Measurements from ENCODE around the gene TGFBRAP1. TPM values are rescaled to one million over a fixed set of nuclear protein-coding genes. Genes with fewer than 3 reads are reported as not detected.

Gene TGFBRAP1
- total and polyA plus RNA-seq, 9 of the 15 experiments (the other 6 are each of a cell fraction or from before 2014, with no cell fraction given) = 3.7 to 18.0 (median 11.0) TPM

GRCh38 chr2:105369777-105370690 lies 40.5 kb upstream of the TGFBRAP1 start (continued):
- TF ChIP-seq REST (IDR thresholded peaks at IDR 0.05; ENCODE audit: borderline replicate concordance) (peak; percentile 91), REST (CRISPR knock-in tag; IDR thresholded peaks at IDR 0.05; ENCODE audit: low read depth) (no peak), CXXC5 (CRISPR knock-in tag; IDR thresholded peaks at IDR 0.05) (peak; percentile 47), SMARCB1 (IDR thresholded peaks at IDR 0.05; ENCODE audit: insufficient read length, low read depth) (no peak), LEF1 (IDR thresholded peaks at IDR 0.05) (no peak), NCOA4 (IDR thresholded peaks at IDR 0.05; ENCODE audit: partially characterized antibody) (no peak), ADNP (tag; IDR thresholded peaks at IDR 0.05) (no peak), ARHGAP35 (IDR thresholded peaks at IDR 0.05; ENCODE audit: partially characterized antibody) (no peak), NR3C1 (CRISPR knock-in tag; IDR thresholded peaks at IDR 0.05) (no peak), ZNF12 (CRISPR knock-in tag; IDR thresholded peaks at IDR 0.05) (no peak), RNF219 (CRISPR knock-in tag; IDR thresholded peaks at IDR 0.05) (no peak), CC2D1A (IDR thresholded peaks at IDR 0.05) (0 out of 2 replicates have a peak, but pooled peaks have one; percentile 34), ZBTB7A (IDR thresholded peaks at IDR 0.05; ENCODE audit: borderline replicate concordance, control insufficient read depth, low read depth, low read length) (no peak), ZBTB33 (CRISPR knock-in tag; IDR thresholded peaks at IDR 0.05) (peak; percentile 99), KHSRP (IDR thresholded peaks at IDR 0.05) (no peak), ZZZ3 (IDR thresholded peaks at IDR 0.05) (no peak)
